IPS-18c (cell line): ENCODE data around the gene VSTM2A.

Source experiments
- H3K4me3 ChIP-seq: 2 replicates; pipeline ENCODE4 v1.7.0; 2013; ENCODE audit warnings: low read depth, mild to moderate bottlenecking, low read length, moderate library complexity; ENCODE audit not compliant: insufficient read depth
- H3K9me3 ChIP-seq: one replicate; pipeline ENCODE4 v1.6.1; 2013; ENCODE audit warnings: mild to moderate bottlenecking, low read length, moderate library complexity; ENCODE audit not compliant: control insufficient read depth, insufficient read depth

Gene VSTM2A

DNA sequence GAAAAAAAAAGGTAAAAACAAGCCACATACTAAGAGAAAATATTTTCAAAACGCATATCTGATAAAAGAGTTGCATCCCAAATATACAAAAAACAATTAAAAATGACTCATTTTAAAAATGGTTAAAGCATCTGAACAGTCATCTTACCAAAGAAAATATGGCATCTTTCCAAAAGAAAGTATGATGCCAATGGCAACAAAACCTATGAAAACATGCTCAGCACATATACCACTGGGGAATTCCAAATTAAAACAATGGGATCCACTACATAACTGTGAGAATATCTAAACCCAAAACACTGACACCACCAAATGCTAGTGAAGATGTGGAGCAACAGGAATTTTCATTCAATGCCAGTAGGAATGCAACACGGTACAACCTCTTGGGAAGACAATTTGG is 39.3 kb downstream of the VSTM2A start:
- H3K4me3 ChIP-seq = no peak overlapping the region
- no peaks in the 10 kb centered on the region for H3K9me3 ChIP-seq

GRCh38 chr7:54591404-54592386 is 49.5 kb downstream of the VSTM2A start:
- no peaks in the 10 kb centered on the region for H3K9me3 ChIP-seq
- no peak overlapping the region for H3K4me3 ChIP-seq

DNA sequence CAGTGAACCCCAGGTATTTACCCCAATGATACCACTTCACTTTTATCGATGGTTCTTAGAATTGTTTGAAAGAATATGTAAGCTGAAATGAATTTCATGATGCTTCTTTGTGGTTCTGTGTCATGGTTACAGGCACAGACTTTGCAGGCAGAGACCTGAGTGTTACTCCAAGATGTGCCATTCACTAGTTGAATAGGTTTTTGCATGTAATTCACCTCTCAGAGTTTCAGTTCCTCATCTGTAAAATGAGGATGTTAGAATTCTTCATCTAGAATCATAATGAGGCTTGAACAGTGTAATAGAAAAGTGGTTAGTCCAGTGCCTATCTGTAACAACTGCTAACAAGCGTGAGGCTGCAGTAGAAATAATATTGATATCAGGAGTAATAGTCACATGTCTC is 54.6 kb downstream of the VSTM2A start:
- H3K4me3 ChIP-seq = no peak overlapping the region
- H3K9me3 ChIP-seq = peaks cover 3% of the 10 kb centered on the region

GRCh38 chr7:54615537-54615936 is 73.4 kb downstream of the VSTM2A start:
- H3K9me3 ChIP-seq = no peaks in the 10 kb centered on the region
- no peak overlapping the region for H3K4me3 ChIP-seq
